22Rv1 (cell line): Measurements from ENCODE around the gene SLC7A9.

Experiments used
- H3K27ac ChIP-seq: fragments of 450-650 bp; 2 replicates; pipeline ENCODE4 v1.5.1; 2017
- CTCF ChIP-seq: fragments of 450-650 bp; IDR thresholded peaks from 2 replicates; pipeline ENCODE4 v1.5.1; 2017; ENCODE audit warnings: mild to moderate bottlenecking
- ZFX ChIP-seq: fragments of 450-650 bp; IDR thresholded peaks from 2 replicates; pipeline ENCODE4 v1.6.1; 2017; ENCODE audit warnings: antibody characterized with exemption, borderline replicate concordance

The SLC7A9 gene

GRCh38 chr19:32831611-32832010 lies 38.0 kb downstream of the SLC7A9 start:
- no peak overlapping the region for H3K27ac ChIP-seq
- TF ChIP-seq ZFX, result no peak
- TF ChIP-seq CTCF, result no peak

- no peak for TF ChIP-seq ZFX
- no peak for TF ChIP-seq CTCF
Measured at GRCh38 chr19:32830231-32831014, 39.1 kb downstream of the SLC7A9 start.

GRCh38 chr19:32829345-32829896 lies 40.1 kb downstream of the SLC7A9 start:
- TF ChIP-seq ZFX, result no peak
- no peak for TF ChIP-seq CTCF
- H3K27ac ChIP-seq, result no peak overlapping the region

More at GRCh38 chr19:32830231-32831014, 39.1 kb downstream of the SLC7A9 start:
- H3K27ac ChIP-seq, result no peak overlapping the region

GRCh38 chr19:32828643-32829344 lies 40.8 kb downstream of the SLC7A9 start:
- TF ChIP-seq ZFX (no peak), CTCF (no peak)
- no peak overlapping the region for H3K27ac ChIP-seq

GRCh38 chr19:32828139-32828538 lies 41.4 kb downstream of the SLC7A9 start:
- no peak overlapping the region for H3K27ac ChIP-seq
- TF ChIP-seq CTCF (no peak), ZFX (no peak)

- H3K27ac ChIP-seq, result no peak overlapping the region
- TF ChIP-seq ZFX, result no peak
- no peak for TF ChIP-seq CTCF
Measured at GRCh38 chr19:32824916-32825608, 44.5 kb downstream of the SLC7A9 start.
